ENCODE results near the gene ASTN2. TPM values are rescaled to one million over a fixed set of nuclear protein-coding genes. Genes with fewer than 3 reads are reported as not detected.

ASTN2 gene
- total and polyA plus RNA-seq, 9 of the 15 experiments (the other 6 are each of a cell fraction or from before 2014, with no cell fraction given), result 0.56 to 3.5 (median 1.9) TPM

DNA sequence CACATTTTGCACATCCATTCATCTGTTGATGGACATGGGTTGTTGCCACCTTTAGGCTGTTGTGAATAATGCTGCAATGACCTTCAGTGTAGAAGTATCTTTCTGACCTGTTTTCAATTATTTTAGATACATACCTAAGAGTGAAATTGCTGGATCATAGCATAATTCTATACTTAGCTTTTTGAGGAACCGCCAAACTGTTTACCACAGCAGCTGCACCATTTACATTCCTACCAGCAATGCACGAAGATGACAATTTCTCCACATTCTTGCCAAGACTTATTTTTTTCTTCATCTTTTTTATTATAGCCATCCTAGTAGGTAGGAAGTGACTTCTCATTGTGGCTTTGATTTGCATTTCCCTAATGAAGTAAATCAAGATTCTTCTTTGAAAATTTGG lies 36.5 kb upstream of the ASTN2 start (continued):
- TF ChIP-seq, protein P1, sequence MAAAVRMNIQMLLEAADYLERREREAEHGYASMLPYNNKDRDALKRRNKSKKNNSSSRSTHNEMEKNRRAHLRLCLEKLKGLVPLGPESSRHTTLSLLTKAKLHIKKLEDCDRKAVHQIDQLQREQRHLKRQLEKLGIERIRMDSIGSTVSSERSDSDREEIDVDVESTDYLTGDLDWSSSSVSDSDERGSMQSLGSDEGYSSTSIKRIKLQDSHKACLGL (CRISPR knock-in tag; IDR thresholded peaks at IDR 0.05; ENCODE audit: borderline replicate concordance, poor library complexity, severe bottlenecking), result no peak
- no peak for TF ChIP-seq SNRNP70 (optimal IDR thresholded peaks at IDR 0.05; ENCODE audit: low read depth, low read length)
- no peak for TF ChIP-seq TCF3 (CRISPR knock-in tag; IDR thresholded peaks at IDR 0.05)
- TF ChIP-seq, protein P2, sequence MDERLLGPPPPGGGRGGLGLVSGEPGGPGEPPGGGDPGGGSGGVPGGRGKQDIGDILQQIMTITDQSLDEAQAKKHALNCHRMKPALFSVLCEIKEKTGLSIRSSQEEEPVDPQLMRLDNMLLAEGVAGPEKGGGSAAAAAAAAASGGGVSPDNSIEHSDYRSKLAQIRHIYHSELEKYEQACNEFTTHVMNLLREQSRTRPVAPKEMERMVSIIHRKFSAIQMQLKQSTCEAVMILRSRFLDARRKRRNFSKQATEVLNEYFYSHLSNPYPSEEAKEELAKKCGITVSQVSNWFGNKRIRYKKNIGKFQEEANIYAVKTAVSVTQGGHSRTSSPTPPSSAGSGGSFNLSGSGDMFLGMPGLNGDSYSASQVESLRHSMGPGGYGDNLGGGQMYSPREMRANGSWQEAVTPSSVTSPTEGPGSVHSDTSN (CRISPR knock-in tag; IDR thresholded peaks at IDR 0.05; ENCODE audit: low read depth), result no peak
- TF ChIP-seq, protein P2 (tag; conservative IDR thresholded peaks at IDR 0.05; ENCODE audit: low read depth), result no peak

DNA sequence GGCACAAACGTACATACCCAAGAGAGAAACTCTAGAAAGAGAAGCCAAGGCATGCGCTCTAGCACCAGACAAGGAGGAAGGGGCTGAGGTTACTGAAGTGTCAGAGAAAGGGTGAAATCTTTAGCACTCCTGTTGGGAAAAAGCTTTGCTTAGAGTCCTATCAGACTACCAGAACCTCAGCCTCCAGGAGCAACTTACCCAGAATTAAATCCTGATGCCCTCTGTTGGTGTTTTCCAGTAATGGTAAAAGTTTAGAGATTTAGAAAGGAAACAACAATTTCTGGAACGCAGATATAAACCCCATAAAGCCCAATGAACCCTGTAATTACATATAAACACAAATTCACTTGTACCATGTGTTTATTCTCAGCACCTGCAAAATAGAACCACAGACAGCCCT lies 33.2 kb upstream of the ASTN2 start:
- no peaks in the 10 kb centered on the region for H3K9me1 ChIP-seq (ENCODE audit: control insufficient read depth, insufficient read depth, low read length)
- no peak overlapping the region for H3K27ac ChIP-seq (ENCODE audit: extremely low read depth, low read depth, low read length)
- H2AFZ ChIP-seq (ENCODE audit: low read depth, low read length), result no peak overlapping the region
- no TSS peak for BruUV-seq (replicated peaks)
- intact Hi-C loops (cut with micrococcal nuclease), result no loop called here
- H3K79me2 ChIP-seq (ENCODE audit: control insufficient read depth, insufficient read depth, low read length), result no peaks in the 10 kb centered on the region
- DNase-seq (ENCODE audit: extremely low read depth in 1 of 4, low spot score in 3 of 4) (no peak), FAIRE-seq (no peak), ATAC-seq (no peak)
- no peaks in the 10 kb centered on the region for H3K27me3 ChIP-seq (ENCODE audit: control insufficient read depth in 2 of 2, insufficient read depth in 2 of 2, low read length in 2 of 2)
- 6% methylated on average over 3 of the region's 3 CpGs for WGBS (ENCODE audit: insufficient coverage, low coverage, missing lambda C conversion rate)
- ChIA-PET CTCF (ENCODE audit: low intra/inter-chr PET ratio) (no interaction called here), POLR2A (no interaction called here)
- in situ Hi-C loops (cut with MboI), result no loop called here
- peaks cover 2% of the 10 kb centered on the region; the same call in 1 of the 2 replicates for H3K9me3 ChIP-seq (replicated peaks; ENCODE audit: control insufficient read depth, insufficient read depth, low read depth, low read length)
- no peak overlapping the region for H3K4me2 ChIP-seq (ENCODE audit: insufficient read depth, low read length)
- no peak overlapping the region for H3K9ac ChIP-seq (ENCODE audit: insufficient read depth in 1 of 2, low read depth in 2 of 2, low read length in 2 of 2)
- no peak overlapping the region for H3K4me3 ChIP-seq
- H4K20me1 ChIP-seq (replicated peaks; ENCODE audit: control insufficient read depth, insufficient read depth, low read length), result no peaks in the 10 kb centered on the region
- H3K36me3 ChIP-seq (ENCODE audit: control insufficient read depth, insufficient read depth, low read length), result no peaks in the 10 kb centered on the region
- no peaks in the 10 kb centered on the region for H3K4me1 ChIP-seq (replicated peaks in 1 of 2; ENCODE audit: control insufficient read depth in 2 of 2, insufficient read depth in 2 of 2, low read length in 2 of 2)
- TF ChIP-seq, protein P3, sequence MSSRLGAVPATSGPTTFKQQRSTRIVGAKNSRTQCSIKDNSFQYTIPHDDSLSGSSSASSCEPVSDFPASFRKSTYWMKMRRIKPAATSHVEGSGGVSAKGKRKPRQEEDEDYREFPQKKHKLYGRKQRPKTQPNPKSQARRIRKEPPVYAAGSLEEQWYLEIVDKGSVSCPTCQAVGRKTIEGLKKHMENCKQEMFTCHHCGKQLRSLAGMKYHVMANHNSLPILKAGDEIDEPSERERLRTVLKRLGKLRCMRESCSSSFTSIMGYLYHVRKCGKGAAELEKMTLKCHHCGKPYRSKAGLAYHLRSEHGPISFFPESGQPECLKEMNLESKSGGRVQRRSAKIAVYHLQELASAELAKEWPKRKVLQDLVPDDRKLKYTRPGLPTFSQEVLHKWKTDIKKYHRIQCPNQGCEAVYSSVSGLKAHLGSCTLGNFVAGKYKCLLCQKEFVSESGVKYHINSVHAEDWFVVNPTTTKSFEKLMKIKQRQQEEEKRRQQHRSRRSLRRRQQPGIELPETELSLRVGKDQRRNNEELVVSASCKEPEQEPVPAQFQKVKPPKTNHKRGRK (tag; IDR thresholded peaks at IDR 0.05), result no peak
- TF ChIP-seq, protein P4, sequence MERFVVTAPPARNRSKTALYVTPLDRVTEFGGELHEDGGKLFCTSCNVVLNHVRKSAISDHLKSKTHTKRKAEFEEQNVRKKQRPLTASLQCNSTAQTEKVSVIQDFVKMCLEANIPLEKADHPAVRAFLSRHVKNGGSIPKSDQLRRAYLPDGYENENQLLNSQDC (CRISPR knock-in tag; IDR thresholded peaks at IDR 0.05), result no peak
- TF ChIP-seq ARNT (IDR thresholded peaks at IDR 0.05) (no peak), NFE2L1 (tag; IDR thresholded peaks at IDR 0.05; ENCODE audit: borderline replicate concordance, low read depth) (no peak), ZC3H4 (CRISPR knock-in tag; IDR thresholded peaks at IDR 0.05; ENCODE audit: borderline replicate concordance) (no peak)
- TF ChIP-seq, protein P5, sequence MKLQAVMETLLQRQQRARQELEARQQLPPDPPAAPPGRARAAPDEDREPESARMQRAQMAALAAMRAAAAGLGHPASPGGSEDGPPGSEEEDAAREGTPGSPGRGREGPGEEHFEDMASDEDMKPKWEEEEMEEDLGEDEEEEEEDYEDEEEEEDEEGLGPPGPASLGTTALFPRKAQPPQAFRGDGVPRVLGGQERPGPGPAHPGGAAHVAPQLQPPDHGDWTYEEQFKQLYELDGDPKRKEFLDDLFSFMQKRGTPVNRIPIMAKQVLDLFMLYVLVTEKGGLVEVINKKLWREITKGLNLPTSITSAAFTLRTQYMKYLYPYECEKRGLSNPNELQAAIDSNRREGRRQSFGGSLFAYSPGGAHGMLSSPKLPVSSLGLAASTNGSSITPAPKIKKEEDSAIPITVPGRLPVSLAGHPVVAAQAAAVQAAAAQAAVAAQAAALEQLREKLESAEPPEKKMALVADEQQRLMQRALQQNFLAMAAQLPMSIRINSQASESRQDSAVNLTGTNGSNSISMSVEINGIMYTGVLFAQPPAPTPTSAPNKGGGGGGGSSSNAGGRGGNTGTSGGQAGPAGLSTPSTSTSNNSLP (IDR thresholded peaks at IDR 0.05; ENCODE audit: borderline replicate concordance, low read depth, low read length), result no peak

Data from K562 (cell line).